Measurements from ENCODE around the gene C5orf46. TPM values are rescaled to one million over a fixed set of nuclear protein-coding genes. Genes with fewer than 3 reads are reported as not detected.

C5orf46 gene
- total and polyA plus RNA-seq, 9 of the 15 experiments (the other 6 are each of a cell fraction or from before 2014, with no cell fraction given), result not detected

DNA sequence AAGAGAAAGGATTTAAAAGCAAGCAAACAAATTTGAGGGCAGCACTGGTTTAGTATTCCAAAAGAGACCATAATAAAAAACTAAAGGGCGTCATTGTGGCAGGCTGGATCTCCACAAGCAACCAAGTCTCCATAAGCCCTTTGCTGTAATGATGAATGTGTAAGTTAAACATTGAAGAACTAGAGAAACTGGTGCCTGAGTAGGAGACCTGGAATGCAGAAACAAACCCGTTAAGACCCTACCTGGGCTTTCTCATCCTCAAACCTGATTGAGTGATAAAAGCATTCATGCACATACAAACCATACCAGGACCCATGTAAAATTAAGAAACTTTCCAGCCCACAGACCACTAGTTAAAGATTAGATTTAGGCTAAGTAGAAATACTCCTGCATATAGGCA is 29.7 kb downstream of the C5orf46 start:
- H3K4me3 ChIP-seq, result no peak overlapping the region
- intact Hi-C loops (cut with micrococcal nuclease) (no loop called here), in situ Hi-C loops (cut with MboI) (no loop called here)
- ChIA-PET CTCF (ENCODE audit: low intra/inter-chr PET ratio) (no interaction called here), POLR2A (no interaction called here)
- no peak for ATAC-seq
- no peak for DNase-seq (ENCODE audit: extremely low read depth in 1 of 4, low spot score in 3 of 4)
- H3K27me3 ChIP-seq (ENCODE audit: control insufficient read depth in 2 of 2, insufficient read depth in 2 of 2, low read length in 2 of 2), result no peaks in the 10 kb centered on the region
- H3K4me2 ChIP-seq (ENCODE audit: insufficient read depth, low read length), result no peak overlapping the region
- no peaks in the 10 kb centered on the region for H4K20me1 ChIP-seq (replicated peaks; ENCODE audit: control insufficient read depth, insufficient read depth, low read length)
- FAIRE-seq, result no peak
- 0% methylated on average over 2 of the region's 2 CpGs for WGBS (ENCODE audit: insufficient coverage, low coverage, missing lambda C conversion rate)
- no peak overlapping the region for H2AFZ ChIP-seq (ENCODE audit: low read depth, low read length)
- no peaks in the 10 kb centered on the region for H3K36me3 ChIP-seq (ENCODE audit: control insufficient read depth, insufficient read depth, low read length)
- BruUV-seq (replicated peaks), result no TSS peak
- H3K79me2 ChIP-seq (ENCODE audit: control insufficient read depth, insufficient read depth, low read length), result no peaks in the 10 kb centered on the region
- no peak overlapping the region for H3K9ac ChIP-seq (ENCODE audit: insufficient read depth in 1 of 2, low read depth in 2 of 2, low read length in 2 of 2)
- no peak for TF ChIP-seq GTF2E2 (tag; IDR thresholded peaks at IDR 0.05)
- TF ChIP-seq ZNF57 (CRISPR knock-in tag; IDR thresholded peaks at IDR 0.05), result no peak
- TF ChIP-seq PTRF (tag; IDR thresholded peaks at IDR 0.05), result no peak
- TF ChIP-seq BACH1 (tag; IDR thresholded peaks at IDR 0.05), result no peak
- TF ChIP-seq HNRNPH1 (optimal IDR thresholded peaks at IDR 0.05; ENCODE audit: low read depth, low read length), result no peak
- no peak for TF ChIP-seq STAT5B (CRISPR knock-in tag; IDR thresholded peaks at IDR 0.05)
- no peak for TF ChIP-seq ZNF41 (CRISPR knock-in tag; conservative IDR thresholded peaks at IDR 0.05)
- TF ChIP-seq, protein P1, sequence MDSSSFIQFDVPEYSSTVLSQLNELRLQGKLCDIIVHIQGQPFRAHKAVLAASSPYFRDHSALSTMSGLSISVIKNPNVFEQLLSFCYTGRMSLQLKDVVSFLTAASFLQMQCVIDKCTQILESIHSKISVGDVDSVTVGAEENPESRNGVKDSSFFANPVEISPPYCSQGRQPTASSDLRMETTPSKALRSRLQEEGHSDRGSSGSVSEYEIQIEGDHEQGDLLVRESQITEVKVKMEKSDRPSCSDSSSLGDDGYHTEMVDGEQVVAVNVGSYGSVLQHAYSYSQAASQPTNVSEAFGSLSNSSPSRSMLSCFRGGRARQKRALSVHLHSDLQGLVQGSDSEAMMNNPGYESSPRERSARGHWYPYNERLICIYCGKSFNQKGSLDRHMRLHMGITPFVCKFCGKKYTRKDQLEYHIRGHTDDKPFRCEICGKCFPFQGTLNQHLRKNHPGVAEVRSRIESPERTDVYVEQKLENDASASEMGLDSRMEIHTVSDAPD (CRISPR knock-in tag; IDR thresholded peaks at IDR 0.05), result no peak
- TF ChIP-seq, protein P2, sequence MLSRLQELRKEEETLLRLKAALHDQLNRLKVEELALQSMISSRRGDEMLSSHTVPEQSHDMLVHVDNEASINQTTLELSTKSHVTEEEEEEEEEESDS (CRISPR knock-in tag; IDR thresholded peaks at IDR 0.05), result no peak
- TF ChIP-seq SMAD2 (IDR thresholded peaks at IDR 0.05; ENCODE audit: low read depth, low read length), result no peak
- TF ChIP-seq, protein P3, sequence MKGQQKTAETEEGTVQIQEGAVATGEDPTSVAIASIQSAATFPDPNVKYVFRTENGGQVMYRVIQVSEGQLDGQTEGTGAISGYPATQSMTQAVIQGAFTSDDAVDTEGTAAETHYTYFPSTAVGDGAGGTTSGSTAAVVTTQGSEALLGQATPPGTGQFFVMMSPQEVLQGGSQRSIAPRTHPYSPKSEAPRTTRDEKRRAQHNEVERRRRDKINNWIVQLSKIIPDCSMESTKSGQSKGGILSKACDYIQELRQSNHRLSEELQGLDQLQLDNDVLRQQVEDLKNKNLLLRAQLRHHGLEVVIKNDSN (CRISPR knock-in tag; IDR thresholded peaks at IDR 0.05), result no peak
- TF ChIP-seq, protein P4, sequence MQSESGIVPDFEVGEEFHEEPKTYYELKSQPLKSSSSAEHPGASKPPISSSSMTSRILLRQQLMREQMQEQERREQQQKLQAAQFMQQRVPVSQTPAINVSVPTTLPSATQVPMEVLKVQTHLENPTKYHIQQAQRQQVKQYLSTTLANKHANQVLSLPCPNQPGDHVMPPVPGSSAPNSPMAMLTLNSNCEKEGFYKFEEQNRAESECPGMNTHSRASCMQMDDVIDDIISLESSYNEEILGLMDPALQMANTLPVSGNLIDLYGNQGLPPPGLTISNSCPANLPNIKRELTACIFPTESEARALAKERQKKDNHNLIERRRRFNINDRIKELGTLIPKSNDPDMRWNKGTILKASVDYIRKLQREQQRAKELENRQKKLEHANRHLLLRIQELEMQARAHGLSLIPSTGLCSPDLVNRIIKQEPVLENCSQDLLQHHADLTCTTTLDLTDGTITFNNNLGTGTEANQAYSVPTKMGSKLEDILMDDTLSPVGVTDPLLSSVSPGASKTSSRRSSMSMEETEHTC (IDR thresholded peaks at IDR 0.05), result no peak
- TF ChIP-seq CBFA2T3 (IDR thresholded peaks at IDR 0.05), result no peak
- TF ChIP-seq, protein P5, sequence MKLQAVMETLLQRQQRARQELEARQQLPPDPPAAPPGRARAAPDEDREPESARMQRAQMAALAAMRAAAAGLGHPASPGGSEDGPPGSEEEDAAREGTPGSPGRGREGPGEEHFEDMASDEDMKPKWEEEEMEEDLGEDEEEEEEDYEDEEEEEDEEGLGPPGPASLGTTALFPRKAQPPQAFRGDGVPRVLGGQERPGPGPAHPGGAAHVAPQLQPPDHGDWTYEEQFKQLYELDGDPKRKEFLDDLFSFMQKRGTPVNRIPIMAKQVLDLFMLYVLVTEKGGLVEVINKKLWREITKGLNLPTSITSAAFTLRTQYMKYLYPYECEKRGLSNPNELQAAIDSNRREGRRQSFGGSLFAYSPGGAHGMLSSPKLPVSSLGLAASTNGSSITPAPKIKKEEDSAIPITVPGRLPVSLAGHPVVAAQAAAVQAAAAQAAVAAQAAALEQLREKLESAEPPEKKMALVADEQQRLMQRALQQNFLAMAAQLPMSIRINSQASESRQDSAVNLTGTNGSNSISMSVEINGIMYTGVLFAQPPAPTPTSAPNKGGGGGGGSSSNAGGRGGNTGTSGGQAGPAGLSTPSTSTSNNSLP (IDR thresholded peaks at IDR 0.05; ENCODE audit: borderline replicate concordance, low read depth, low read length), result no peak
- H3K9me1 ChIP-seq (ENCODE audit: control insufficient read depth, insufficient read depth, low read length), result no peaks in the 10 kb centered on the region
- H3K4me1 ChIP-seq (replicated peaks in 1 of 2; ENCODE audit: control insufficient read depth in 2 of 2, insufficient read depth in 2 of 2, low read length in 2 of 2), result no peaks in the 10 kb centered on the region
- H3K9me3 ChIP-seq (replicated peaks; ENCODE audit: control insufficient read depth, insufficient read depth, low read depth, low read length), result no peaks in the 10 kb centered on the region
- no peak overlapping the region for H3K27ac ChIP-seq (ENCODE audit: extremely low read depth, low read depth, low read length)
